Uterus (tissue), 4 donors: Measurements from ENCODE around the gene USP11. TPM values are rescaled to one million over a fixed set of nuclear protein-coding genes. Genes with fewer than 3 reads are reported as not detected.
A peak's percentile ranks its signal among the peaks of the same experiment; 100 is the strongest.

Source experiments
- DNase-seq, 2 donors: peaks; one replicate each; pipeline ENCODE4 v3.0.0-alpha.2; 2019 to 2020
- H3K27ac ChIP-seq, 2 donors: fragments of 200-600 bp; sonication (generic); 1 replicate in 1 of 2; 2 replicates in 1 of 2; pipeline ENCODE4 v1.5.1; 2016 to 2018
- H3K27me3 ChIP-seq, 2 donors: fragments of 200-600 bp; sonication (generic); one replicate each; pipeline ENCODE4 v1.5.1; 2018 to 2019; ENCODE audit warnings: control low read depth in 1 of 2
- H3K36me3 ChIP-seq, 2 donors: fragments of 200-600 bp; sonication (generic); one replicate each; pipeline ENCODE4 v1.5.1; 2019; ENCODE audit warnings: control low read depth in 1 of 2
- H3K4me1 ChIP-seq, 2 donors: fragments of 200-600 bp; sonication (generic); one replicate each; pipeline ENCODE4 v1.5.1; 2018 to 2019; ENCODE audit warnings: control low read depth in 1 of 2
- H3K4me3 ChIP-seq, 2 donors: fragments of 200-600 bp; sonication (generic); 1 replicate in 1 of 2; 2 replicates in 1 of 2; pipeline ENCODE4 v1.5.1; 2018 to 2019; ENCODE audit warnings: mild to moderate bottlenecking in 1 of 2
- H3K9me3 ChIP-seq, 2 donors: fragments of 200-600 bp; sonication (generic); one replicate each; pipeline ENCODE4 v1.5.1; 2019; ENCODE audit warnings: control low read depth in 1 of 2
- POLR2A ChIP-seq, 2 donors: fragments of 450-650 bp; IDR thresholded peaks; one replicate each; pipeline ENCODE4 v1.6.1; 2016; ENCODE audit warnings: antibody characterized with exemption in 2 of 2, mild to moderate bottlenecking in 1 of 2, moderate library complexity in 1 of 2
- intact Hi-C: fragments of 100-400 bp; cut with DNase I; formaldehyde crosslinking; loops from one replicate; pipeline ENCODE4 v1.15.1; 2023; ENCODE audit warnings: low total_unique reads
- total RNA-seq, 4 donors: library from RNA; depleted of rRNA in 3 of 4; stranded (reverse); fragments of >200 nt in 3 of 4; gene quantifications; one replicate each; pipeline versions ENCODE4 v1.1.0 to v1.2.4, GENCODE V29; 2014 to 2023
- TF ChIP-seq, protein P1 (sequence below), 4 experiments: fragments of 200-600 bp in 2 of 4; fragments of 450-650 bp in 2 of 4; sonication (generic) in 2 of 4; IDR thresholded peaks; one replicate each; pipeline ENCODE4 v1.5.1; 2016 to 2019; ENCODE audit warnings: antibody characterized with exemption in 4 of 4, mild to moderate bottlenecking in 2 of 4, moderate library complexity in 1 of 4
- donor health status: DM: yes; HTN: yes; CAD: no.

USP11 gene
- total RNA-seq, 4 donors from 2014 or later, result 53.2 to 181 (median 135) TPM

DNA sequence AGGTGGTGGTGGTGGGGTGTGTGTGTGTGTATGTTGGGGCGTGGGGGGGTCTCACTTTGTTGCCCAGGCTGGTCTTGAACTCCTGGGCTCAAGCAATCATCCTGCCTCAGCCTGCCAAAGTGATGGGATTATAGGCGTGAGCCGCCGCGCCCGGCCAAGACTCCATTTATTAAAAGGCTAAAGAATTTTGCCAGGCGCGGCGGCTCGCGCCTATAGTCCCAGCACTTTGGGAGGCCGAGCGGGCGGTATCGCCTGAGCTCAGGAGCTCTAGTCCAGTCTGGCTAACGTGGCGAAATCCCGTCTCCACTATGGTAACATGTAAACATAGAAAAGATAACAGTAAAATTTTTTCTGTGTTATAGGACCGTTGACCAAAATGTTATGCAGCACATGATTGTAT is 42.9 kb upstream of the USP11 start:
- H3K4me1 ChIP-seq, result peaks cover 0 to 5% of the 10 kb centered on the region in 2 donors

GRCh38 chrX:47190445-47191269 is 42.2 kb upstream of the USP11 start:
- H3K9me3 ChIP-seq, result no peaks in the 10 kb centered on the region
- peaks cover 0 to 7% of the 10 kb centered on the region in 2 donors for H3K4me1 ChIP-seq
- TF ChIP-seq, protein P1, sequence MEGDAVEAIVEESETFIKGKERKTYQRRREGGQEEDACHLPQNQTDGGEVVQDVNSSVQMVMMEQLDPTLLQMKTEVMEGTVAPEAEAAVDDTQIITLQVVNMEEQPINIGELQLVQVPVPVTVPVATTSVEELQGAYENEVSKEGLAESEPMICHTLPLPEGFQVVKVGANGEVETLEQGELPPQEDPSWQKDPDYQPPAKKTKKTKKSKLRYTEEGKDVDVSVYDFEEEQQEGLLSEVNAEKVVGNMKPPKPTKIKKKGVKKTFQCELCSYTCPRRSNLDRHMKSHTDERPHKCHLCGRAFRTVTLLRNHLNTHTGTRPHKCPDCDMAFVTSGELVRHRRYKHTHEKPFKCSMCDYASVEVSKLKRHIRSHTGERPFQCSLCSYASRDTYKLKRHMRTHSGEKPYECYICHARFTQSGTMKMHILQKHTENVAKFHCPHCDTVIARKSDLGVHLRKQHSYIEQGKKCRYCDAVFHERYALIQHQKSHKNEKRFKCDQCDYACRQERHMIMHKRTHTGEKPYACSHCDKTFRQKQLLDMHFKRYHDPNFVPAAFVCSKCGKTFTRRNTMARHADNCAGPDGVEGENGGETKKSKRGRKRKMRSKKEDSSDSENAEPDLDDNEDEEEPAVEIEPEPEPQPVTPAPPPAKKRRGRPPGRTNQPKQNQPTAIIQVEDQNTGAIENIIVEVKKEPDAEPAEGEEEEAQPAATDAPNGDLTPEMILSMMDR (IDR thresholded peaks at IDR 0.05), result no peak
- peak in 1 of 2 donors; percentile 41 for TF ChIP-seq POLR2A (IDR thresholded peaks at IDR 0.05)
- peak overlapping the region; percentile 38 to 48 for H3K4me3 ChIP-seq
- intact Hi-C loops, result loop anchor here (10.0 kb wide), 1 partner anchor 194 kb away; no protein-coding TSS in a partner anchor
- H3K36me3 ChIP-seq, result no peaks in the 10 kb centered on the region
- H3K27ac ChIP-seq, result peak overlapping the region; percentile 43 to 61
- no peaks in the 10 kb centered on the region for H3K27me3 ChIP-seq
- peak; percentile 84 to 87 for DNase-seq

More for the DNA sequence above, 42.9 kb upstream of the USP11 start:
- intact Hi-C loops, result loop anchor here (10.0 kb wide), 1 partner anchor 195 kb away; no protein-coding TSS in a partner anchor
- Histone ChIP-seq H3K27ac (no peak overlapping the region), H3K9me3 (no peaks in the 10 kb centered on the region), H3K4me3 (no peak overlapping the region), H3K36me3 (no peaks in the 10 kb centered on the region), H3K27me3 (no peaks in the 10 kb centered on the region)
- no peak for DNase-seq
- TF ChIP-seq, protein P1 (IDR thresholded peaks at IDR 0.05), result no peak
- no peak for TF ChIP-seq POLR2A (IDR thresholded peaks at IDR 0.05)

GRCh38 chrX:47191331-47191730 is 41.5 kb upstream of the USP11 start:
- Histone ChIP-seq H3K4me1 (peaks cover 3 to 9% of the 10 kb centered on the region in 2 donors), H3K36me3 (no peaks in the 10 kb centered on the region), H3K27ac (peak overlapping the region; percentile 43 to 61), H3K27me3 (no peaks in the 10 kb centered on the region), H3K9me3 (no peaks in the 10 kb centered on the region), H3K4me3 (peak overlapping the region; percentile 38 to 48)
- no peak for DNase-seq
- no peak for TF ChIP-seq POLR2A (IDR thresholded peaks at IDR 0.05)
- TF ChIP-seq, protein P1 (IDR thresholded peaks at IDR 0.05), result no peak
- intact Hi-C loops, result loop anchor here (10.0 kb wide), 1 partner anchor 193 kb away; no protein-coding TSS in a partner anchor

GRCh38 chrX:47191806-47192401 is 40.9 kb upstream of the USP11 start:
- Histone ChIP-seq H3K36me3 (no peaks in the 10 kb centered on the region), H3K9me3 (no peaks in the 10 kb centered on the region), H3K27ac (no peak overlapping the region), H3K4me3 (peak overlapping the region in 1 of 2 donors; percentile 38), H3K27me3 (no peaks in the 10 kb centered on the region), H3K4me1 (peaks cover 3 to 15% of the 10 kb centered on the region in 2 donors)
- intact Hi-C loops, result loop anchor here (10.0 kb wide), 1 partner anchor 193 kb away; no protein-coding TSS in a partner anchor
- no peak for DNase-seq
- no peak for TF ChIP-seq POLR2A (IDR thresholded peaks at IDR 0.05)
- TF ChIP-seq, protein P1 (IDR thresholded peaks at IDR 0.05), result no peak
